Spleen (tissue), 7 donors: ENCODE data around the gene SLAIN2.

ENCODE experiments used
- POLR2A ChIP-seq, 3 donors: fragments of 450-650 bp; IDR thresholded peaks; one replicate each; pipeline ENCODE4 v1.5.1; 2017; ENCODE audit warnings: antibody characterized with exemption in 3 of 3, mild to moderate bottlenecking in 1 of 3
- POLR2AphosphoS5 ChIP-seq, 3 donors: sonication (generic); formaldehyde crosslinking; IDR thresholded peaks; one replicate each; pipeline ENCODE4 v1.5.1; 2017; ENCODE audit warnings: antibody characterized with exemption in 3 of 3
- TF ChIP-seq, protein P1 (sequence below), 11 experiments: fragments of 200-600 bp in 7 of 11; fragments of 450-650 bp in 4 of 11; sonication (generic) in 4 of 11; IDR thresholded peaks in 8 of 11; conservative IDR thresholded peaks in 3 of 11; 1 replicate in 7 of 11; 2 replicates in 4 of 11; pipeline versions ENCODE4 v1.4.0 to v1.8.0; 2016 to 2021; ENCODE audit warnings: antibody characterized with exemption in 11 of 11, inconsistent platforms in 4 of 11, mild to moderate bottlenecking in 1 of 11
- donor health status: DM: no; HTN: no; CAD: no; lungs with moderate emphysema.
- donor health status: DM: no; HTN: no; CAD: no.
- donor health status: DM: no; HTN: no; CAD: no.

- TF ChIP-seq POLR2A (IDR thresholded peaks at IDR 0.05) = no peak
- TF ChIP-seq, protein P1, sequence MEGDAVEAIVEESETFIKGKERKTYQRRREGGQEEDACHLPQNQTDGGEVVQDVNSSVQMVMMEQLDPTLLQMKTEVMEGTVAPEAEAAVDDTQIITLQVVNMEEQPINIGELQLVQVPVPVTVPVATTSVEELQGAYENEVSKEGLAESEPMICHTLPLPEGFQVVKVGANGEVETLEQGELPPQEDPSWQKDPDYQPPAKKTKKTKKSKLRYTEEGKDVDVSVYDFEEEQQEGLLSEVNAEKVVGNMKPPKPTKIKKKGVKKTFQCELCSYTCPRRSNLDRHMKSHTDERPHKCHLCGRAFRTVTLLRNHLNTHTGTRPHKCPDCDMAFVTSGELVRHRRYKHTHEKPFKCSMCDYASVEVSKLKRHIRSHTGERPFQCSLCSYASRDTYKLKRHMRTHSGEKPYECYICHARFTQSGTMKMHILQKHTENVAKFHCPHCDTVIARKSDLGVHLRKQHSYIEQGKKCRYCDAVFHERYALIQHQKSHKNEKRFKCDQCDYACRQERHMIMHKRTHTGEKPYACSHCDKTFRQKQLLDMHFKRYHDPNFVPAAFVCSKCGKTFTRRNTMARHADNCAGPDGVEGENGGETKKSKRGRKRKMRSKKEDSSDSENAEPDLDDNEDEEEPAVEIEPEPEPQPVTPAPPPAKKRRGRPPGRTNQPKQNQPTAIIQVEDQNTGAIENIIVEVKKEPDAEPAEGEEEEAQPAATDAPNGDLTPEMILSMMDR (IDR thresholded peaks at IDR 0.05 in 8 of 11, conservative IDR thresholded peaks at IDR 0.05 in 3 of 11) = no peak
- TF ChIP-seq POLR2AphosphoS5 (IDR thresholded peaks at IDR 0.05) = no peak
Observed at GRCh38 chr4:48334236-48334635, 7.1 kb upstream of the SLAIN2 start.
